Measurements from ENCODE around the gene DAAM2.

The DAAM2 gene

GRCh38 chr6:39913391-39913916 is 121.3 kb downstream of the DAAM2 start:
- no peak for DNase-seq

GRCh38 chr6:39914239-39914638 is 122.1 kb downstream of the DAAM2 start:
- DNase-seq = no peak

GRCh38 chr6:39915866-39916265 is 123.7 kb downstream of the DAAM2 start:
- no peak for DNase-seq

- no peak for DNase-seq
Measured at GRCh38 chr6:39917329-39917728, 125.2 kb downstream of the DAAM2 start.

- no peak for DNase-seq
Measured at GRCh38 chr6:39917981-39918380, 125.8 kb downstream of the DAAM2 start.

- no peak for DNase-seq
Measured at GRCh38 chr6:39918831-39919230, 126.7 kb downstream of the DAAM2 start.

GRCh38 chr6:39920157-39920556 is 128.0 kb downstream of the DAAM2 start:
- DNase-seq = no peak

GRCh38 chr6:39922821-39923220 is 130.6 kb downstream of the DAAM2 start:
- DNase-seq = no peak

- DNase-seq = no peak
Measured at GRCh38 chr6:39923394-39923793, 131.2 kb downstream of the DAAM2 start.

GRCh38 chr6:39923861-39924260 is 131.7 kb downstream of the DAAM2 start:
- no peak for DNase-seq

- DNase-seq = no peak
Measured at GRCh38 chr6:39924283-39924682, 132.1 kb downstream of the DAAM2 start.

- no peak for DNase-seq
Measured at GRCh38 chr6:39925191-39925930, 133.2 kb downstream of the DAAM2 start.

- DNase-seq = no peak
Measured at GRCh38 chr6:39925931-39926290, 133.7 kb downstream of the DAAM2 start.

GRCh38 chr6:39926668-39927067 is 134.5 kb downstream of the DAAM2 start:
- no peak for DNase-seq

- no peak for DNase-seq
Measured at GRCh38 chr6:39927159-39927558, 135.0 kb downstream of the DAAM2 start.

GRCh38 chr6:39929039-39929732 is 137.0 kb downstream of the DAAM2 start:
- no peak for DNase-seq

GRCh38 chr6:39929733-39930461 is 137.7 kb downstream of the DAAM2 start:
- no peak for DNase-seq

- DNase-seq = no peak
Measured at GRCh38 chr6:39930540-39930939, 138.4 kb downstream of the DAAM2 start.

- DNase-seq = no peak
Measured at GRCh38 chr6:39931607-39932006, 139.4 kb downstream of the DAAM2 start.

- no peak for DNase-seq
Measured at GRCh38 chr6:39932386-39932910, 140.3 kb downstream of the DAAM2 start.

- DNase-seq = no peak
Measured at GRCh38 chr6:39933669-39934130, 141.5 kb downstream of the DAAM2 start.

GRCh38 chr6:39934131-39934757 is 142.1 kb downstream of the DAAM2 start, which contains the start of gene MOCS1:
Gene MOCS1 (minus strand): TSS chr6:39934462. CDS start chr6:39934417, 45 bp downstream.
- DNase-seq = peak; percentile 73

- no peak for DNase-seq
Measured at GRCh38 chr6:39935241-39935640, 143.1 kb downstream of the DAAM2 start.
